Keratinocyte (primary cell): ENCODE measurements around the gene SF3B6. TPM values are rescaled to one million over a fixed set of nuclear protein-coding genes. Genes with fewer than 3 reads are reported as not detected.

ENCODE experiments used
- DNase-seq: peaks from one replicate; pipeline ENCODE4 v3.0.0-alpha.2; 2011; ENCODE audit warnings: low read depth, missing footprints, low spot score
- FAIRE-seq: peaks from 2 replicates; lab custom pipeline; 2011; peaks lifted over from hg19 to GRCh38; lab: Jason Lieb, UNC
- H2AFZ ChIP-seq: 2 replicates; pipeline ENCODE4 v1.6.0; 2012; ENCODE audit warnings: low read length, control low read depth, inconsistent platforms; ENCODE audit not compliant: control insufficient read depth
- H3K27ac ChIP-seq: 2 replicates; pipeline ENCODE4 v1.5.1; 2011; ENCODE audit warnings: low read length; ENCODE audit not compliant: control insufficient read depth, insufficient read depth
- H3K27me3 ChIP-seq: 3 replicates; pipeline ENCODE4 v1.6.0; 2011; ENCODE audit warnings: low read length; ENCODE audit not compliant: control insufficient read depth, insufficient read depth; ENCODE audit errors: extremely low read depth
- H3K36me3 ChIP-seq, 2 experiments: 2 replicates in 1 of 2; 3 replicates in 1 of 2; pipeline ENCODE4 v1.5.1; 2011; ENCODE audit warnings: low read length in 2 of 2, mild to moderate bottlenecking in 1 of 2; ENCODE audit not compliant: control insufficient read depth in 2 of 2, insufficient read depth in 2 of 2; ENCODE audit errors: extremely low read depth in 1 of 2
- H3K4me1 ChIP-seq: 3 replicates; pipeline ENCODE4 v1.5.1; 2011; ENCODE audit warnings: low read length; ENCODE audit not compliant: control insufficient read depth, insufficient read depth; ENCODE audit errors: extremely low read depth
- H3K4me2 ChIP-seq: 3 replicates; pipeline ENCODE4 v1.6.0; 2011; ENCODE audit warnings: low read depth, low read length; ENCODE audit not compliant: control insufficient read depth, insufficient read depth; ENCODE audit errors: extremely low read depth
- H3K4me3 ChIP-seq, 3 experiments: fragments of 200-600 bp in 1 of 3; sonication (generic) in 1 of 3; 2 replicates in 2 of 3; 3 replicates in 1 of 3; pipeline ENCODE4 v1.5.1; 2011 to 2016; ENCODE audit warnings: low read length in 3 of 3, mild to moderate bottlenecking in 3 of 3, control low read depth in 2 of 3, inconsistent platforms in 1 of 3, low read depth in 1 of 3, mixed read lengths in 1 of 3, mixed run types in 1 of 3, moderate library complexity in 1 of 3; ENCODE audit not compliant: control insufficient read depth in 2 of 3, insufficient read depth in 2 of 3; ENCODE audit errors: extremely low read depth in 1 of 3
- H3K79me2 ChIP-seq: 2 replicates; pipeline ENCODE4 v1.6.0; 2012; ENCODE audit warnings: low read length; ENCODE audit not compliant: control insufficient read depth, insufficient read depth
- H3K9ac ChIP-seq: 3 replicates; pipeline ENCODE4 v1.6.0; 2011; ENCODE audit warnings: low read length; ENCODE audit not compliant: control insufficient read depth, insufficient read depth; ENCODE audit errors: extremely low read depth
- H3K9me1 ChIP-seq: 3 replicates; pipeline ENCODE4 v1.6.0; 2011; ENCODE audit warnings: low read length; ENCODE audit not compliant: control insufficient read depth, insufficient read depth; ENCODE audit errors: extremely low read depth
- H3K9me3 ChIP-seq: 2 replicates; pipeline ENCODE4 v1.5.1; 2012; ENCODE audit warnings: low read depth, low read length; ENCODE audit not compliant: control insufficient read depth
- H4K20me1 ChIP-seq: 3 replicates; pipeline ENCODE4 v1.6.0; 2011; ENCODE audit warnings: low read length; ENCODE audit not compliant: control insufficient read depth, insufficient read depth; ENCODE audit errors: extremely low read depth
- EZH2 ChIP-seq: IDR thresholded peaks from one replicate; pipeline ENCODE4 v1.6.1; 2012; ENCODE audit warnings: inconsistent platforms, mild to moderate bottlenecking, low read length, moderate library complexity
- dilution Hi-C: fragments of 300-500 bp; cut with MboI; formaldehyde crosslinking; loops from one replicate; pipeline ENCODE4 v1.7.0; 2020; ENCODE audit warnings: low sequenced_read_pairs; ENCODE audit not compliant: extremely low pct_ligation_motif_present
- polyA minus RNA-seq, 3 experiments: library from RNA; depleted of rRNA, polyadenylated mRNA; stranded (reverse); fragments of >200 nt; gene quantifications; 1 replicate in 1 of 3; 2 replicates in 1 of 3; 3 replicates in 1 of 3; pipeline ENCODE4 v1.2.3, GENCODE V29; 2011
- polyA plus RNA-seq, 5 experiments: library from polyadenylated mRNA; depleted of rRNA in 3 of 5; stranded (reverse) in 3 of 5; stranded (forward) in 1 of 5; unstranded in 1 of 5; fragments of >200 nt; gene quantifications; 1 replicate in 1 of 5; 2 replicates in 3 of 5; 3 replicates in 1 of 5; pipeline versions ENCODE4 v1.2.1 to v1.2.3, GENCODE V29; 2011 to 2012; ENCODE audit warnings: missing spikeins in 2 of 5, low read depth in 1 of 5, low replicate concordance in 1 of 5
- TF ChIP-seq, protein P1 (sequence below), 3 experiments: IDR thresholded peaks in 1 of 3; conservative IDR thresholded peaks in 1 of 3; optimal IDR thresholded peaks in 1 of 3; 2 replicates in 2 of 3; 3 replicates in 1 of 3; pipeline versions ENCODE3 to v1.5.1; 2011; ENCODE audit warnings: low read length in 3 of 3, mild to moderate bottlenecking in 3 of 3, moderate library complexity in 2 of 3, control low read depth in 1 of 3, inconsistent platforms in 1 of 3; ENCODE audit not compliant: insufficient read depth in 2 of 3; ENCODE audit errors: extremely low read depth in 1 of 3

SF3B6 gene, protein sequence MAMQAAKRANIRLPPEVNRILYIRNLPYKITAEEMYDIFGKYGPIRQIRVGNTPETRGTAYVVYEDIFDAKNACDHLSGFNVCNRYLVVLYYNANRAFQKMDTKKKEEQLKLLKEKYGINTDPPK
- polyA plus RNA-seq (189 to 347 TPM (median 265 TPM) in 3 replicates), polyA minus RNA-seq (13.4 to 63.6 TPM (median 36.7 TPM) in 3 replicates)
- polyA plus RNA-seq (2011; ENCODE audit: low read depth), result 139 TPM
- polyA plus RNA-seq (2011; cell fraction: cytosol; rRNA removed), result 282 and 428 TPM in 2 replicates
- 119 and 148 TPM in 2 replicates for polyA plus RNA-seq (2011; cell fraction: nucleus; rRNA removed)
- polyA plus RNA-seq (2012; ENCODE audit: low replicate concordance), result 200 and 212 TPM in 2 replicates
- 74.1 TPM for polyA minus RNA-seq (2011; cell fraction: cytosol; rRNA and poly(A)+ RNA removed)
- 13.5 and 28.2 TPM in 2 replicates for polyA minus RNA-seq (2011; cell fraction: nucleus; rRNA and poly(A)+ RNA removed)

DNA sequence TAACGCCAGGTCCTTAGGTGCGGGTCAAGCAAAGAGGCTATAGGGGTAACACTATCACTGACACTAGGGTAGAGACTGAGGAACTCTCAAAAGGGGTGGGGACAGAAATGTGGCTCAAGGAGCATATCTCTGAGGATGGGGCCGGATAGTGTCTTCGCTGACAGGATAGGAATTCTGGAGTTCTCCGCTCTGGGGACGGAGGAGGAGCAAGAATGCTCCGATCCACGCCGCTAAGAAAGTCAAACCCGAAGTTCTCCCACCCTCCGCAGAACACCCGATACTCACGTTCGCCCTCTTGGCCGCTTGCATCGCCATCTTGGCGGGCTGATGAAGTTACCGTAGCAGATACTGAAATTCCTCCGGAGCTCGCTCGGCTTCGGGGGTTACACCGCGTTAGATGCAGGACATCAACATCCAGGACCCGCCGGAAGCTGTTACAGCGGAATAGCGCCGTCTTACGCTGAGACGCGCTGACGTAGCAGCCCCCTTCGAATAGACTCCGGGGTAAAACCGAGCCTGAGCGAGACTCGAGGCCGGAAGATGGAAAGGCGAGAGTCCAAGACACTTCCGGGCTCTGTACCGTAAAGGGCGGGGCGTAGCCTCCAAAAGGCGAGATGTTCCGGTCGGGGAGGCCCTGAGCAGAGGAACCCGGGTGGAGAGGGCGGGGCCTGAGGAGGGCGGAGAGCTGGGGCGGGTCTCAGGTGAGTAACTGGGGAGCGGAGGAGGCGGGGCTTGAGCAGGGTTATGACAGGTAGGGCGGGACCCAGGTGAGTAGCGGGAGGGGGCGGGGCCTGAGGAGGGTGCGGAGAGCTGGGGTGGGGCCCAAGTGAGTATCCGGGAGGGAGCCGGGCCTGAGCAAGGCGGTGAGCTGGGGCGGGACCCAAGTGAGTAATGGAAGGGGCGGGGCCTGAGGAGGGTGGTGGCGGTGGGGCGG, at the start of gene SF3B6:
Gene SF3B6 (minus strand): TSS at position 412 of the 934 bp plus-strand sequence. CDS start 97 bp downstream, at position 315.
- peak within 1 kb of the TSS; percentile 93 for H2AFZ ChIP-seq
- dilution Hi-C loops, result no loop called here
- peak; percentile 98 for DNase-seq
- peaks cover 7% of the 10 kb centered on the region for H3K4me1 ChIP-seq
- peaks cover 38% of the 10 kb centered on the region for H3K79me2 ChIP-seq
- H3K27ac ChIP-seq, result peak within 1 kb of the TSS; percentile 93
- no peaks in the 10 kb centered on the region for H3K9me1 ChIP-seq
- H3K9ac ChIP-seq, result peak within 1 kb of the TSS; percentile 93
- FAIRE-seq, result peak; percentile 80
- no peaks in the 10 kb centered on the region for H3K9me3 ChIP-seq
- peaks cover 4% of the 10 kb centered on the region for H4K20me1 ChIP-seq
- H3K36me3 ChIP-seq, result peaks cover 10% of the 10 kb centered on the region in 2 experiments
- H3K27me3 ChIP-seq, result no peaks in the 10 kb centered on the region
- peak within 1 kb of the TSS; percentile 74 for H3K4me2 ChIP-seq
- TF ChIP-seq, protein P1, sequence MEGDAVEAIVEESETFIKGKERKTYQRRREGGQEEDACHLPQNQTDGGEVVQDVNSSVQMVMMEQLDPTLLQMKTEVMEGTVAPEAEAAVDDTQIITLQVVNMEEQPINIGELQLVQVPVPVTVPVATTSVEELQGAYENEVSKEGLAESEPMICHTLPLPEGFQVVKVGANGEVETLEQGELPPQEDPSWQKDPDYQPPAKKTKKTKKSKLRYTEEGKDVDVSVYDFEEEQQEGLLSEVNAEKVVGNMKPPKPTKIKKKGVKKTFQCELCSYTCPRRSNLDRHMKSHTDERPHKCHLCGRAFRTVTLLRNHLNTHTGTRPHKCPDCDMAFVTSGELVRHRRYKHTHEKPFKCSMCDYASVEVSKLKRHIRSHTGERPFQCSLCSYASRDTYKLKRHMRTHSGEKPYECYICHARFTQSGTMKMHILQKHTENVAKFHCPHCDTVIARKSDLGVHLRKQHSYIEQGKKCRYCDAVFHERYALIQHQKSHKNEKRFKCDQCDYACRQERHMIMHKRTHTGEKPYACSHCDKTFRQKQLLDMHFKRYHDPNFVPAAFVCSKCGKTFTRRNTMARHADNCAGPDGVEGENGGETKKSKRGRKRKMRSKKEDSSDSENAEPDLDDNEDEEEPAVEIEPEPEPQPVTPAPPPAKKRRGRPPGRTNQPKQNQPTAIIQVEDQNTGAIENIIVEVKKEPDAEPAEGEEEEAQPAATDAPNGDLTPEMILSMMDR (optimal IDR thresholded peaks at IDR 0.05 in 1 of 3, IDR thresholded peaks at IDR 0.05 in 1 of 3, conservative IDR thresholded peaks at IDR 0.05 in 1 of 3; ENCODE audit: extremely low read depth in 1 of 3, insufficient read depth in 2 of 3, low read length in 3 of 3), result no peak
- no peak for TF ChIP-seq EZH2
- peak within 1 kb of the TSS; percentile 67 to 84 (median 82) for H3K4me3 ChIP-seq

DNA sequence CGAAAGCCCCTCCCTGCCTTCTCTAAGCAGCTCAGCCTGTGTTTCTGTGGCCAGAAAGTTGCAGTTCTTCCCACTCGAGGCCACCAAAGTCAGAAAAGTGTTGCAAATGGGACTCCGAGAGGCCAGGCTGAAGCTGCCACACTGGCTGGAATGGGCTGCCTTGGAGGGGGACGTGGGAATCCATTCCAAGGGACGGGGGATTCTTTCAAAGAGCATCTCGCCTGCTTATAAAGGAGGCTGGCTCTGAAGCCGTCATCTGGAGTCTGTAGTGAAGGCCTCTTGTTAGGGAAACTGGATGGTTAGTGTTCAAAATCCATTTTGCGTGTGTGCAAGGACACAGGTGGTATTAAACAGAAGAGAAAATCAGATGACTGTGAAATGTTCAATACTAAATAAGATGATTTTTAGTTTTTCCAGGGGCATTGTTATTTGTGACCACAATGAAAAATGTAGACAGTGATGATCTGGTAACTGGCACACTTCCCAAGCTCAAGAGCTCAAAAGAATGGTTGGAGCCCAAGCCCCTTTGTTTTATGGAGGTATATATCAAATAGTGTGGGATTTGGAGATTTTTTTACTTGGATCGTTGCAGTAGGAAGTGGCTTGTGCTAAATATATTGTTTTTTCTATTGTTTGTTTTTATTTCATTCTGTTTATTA, 47.9 kb upstream of the SF3B6 start:
- Histone ChIP-seq H3K79me2 (no peaks in the 10 kb centered on the region), H3K4me2 (peak overlapping the region; percentile 97), H4K20me1 (no peaks in the 10 kb centered on the region), H3K9me1 (no peaks in the 10 kb centered on the region), H2AFZ (peak overlapping the region; percentile 97), H3K36me3 (no peaks in the 10 kb centered on the region), H3K4me3 (peak overlapping the region; percentile 62 to 80 (median 70)), H3K9ac (peak overlapping the region; percentile 73), H3K4me1 (peaks cover 7% of the 10 kb centered on the region), H3K27ac (no peak overlapping the region), H3K27me3 (no peaks in the 10 kb centered on the region), H3K9me3 (no peaks in the 10 kb centered on the region)
- TF ChIP-seq, protein P1 (optimal IDR thresholded peaks at IDR 0.05 in 1 of 3, IDR thresholded peaks at IDR 0.05 in 1 of 3, conservative IDR thresholded peaks at IDR 0.05 in 1 of 3; ENCODE audit: extremely low read depth in 1 of 3, insufficient read depth in 2 of 3, low read length in 3 of 3), result no peak
- no peak for TF ChIP-seq EZH2
- DNase-seq (no peak), FAIRE-seq (no peak)
- dilution Hi-C loops, result no loop called here
